Measurements from ENCODE around the gene ORC5. TPM values are rescaled to one million over a fixed set of nuclear protein-coding genes. Genes with fewer than 3 reads are reported as not detected.

ORC5 gene
- total RNA-seq, 3 donors from 2014 or later (not counting 1 experiment from before 2014, with no cell fraction given), result 7.3 to 13.6 (median 11.8) TPM

DNA sequence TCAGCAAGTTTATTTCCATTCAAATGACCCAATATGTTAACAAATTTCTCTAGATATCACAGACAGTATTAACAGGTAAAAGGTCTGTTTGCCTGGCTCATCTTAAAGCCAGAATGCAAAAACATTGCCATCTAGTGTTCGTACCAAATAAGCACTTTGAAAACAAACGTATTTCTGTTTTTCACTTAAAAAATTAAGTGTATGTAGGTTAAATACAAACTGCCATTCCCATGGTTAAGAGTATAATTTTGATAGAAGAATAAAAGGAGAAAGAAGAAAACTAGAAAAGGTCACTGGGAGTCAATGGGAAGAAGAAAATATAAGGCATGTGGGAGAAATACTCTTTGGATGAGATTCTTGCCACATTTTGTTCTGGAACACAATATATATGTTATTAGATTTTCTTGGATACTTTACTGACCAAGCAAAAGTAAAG lies 51.0 kb downstream of the ORC5 start:
- H3K4me3 ChIP-seq (ENCODE audit: low read length), result no peak overlapping the region
- H3K4me3 Mint-ChIP-seq, result no peak overlapping the region
- no peaks in the 10 kb centered on the region for H3K27me3 Mint-ChIP-seq (ENCODE audit: low read depth in 2 of 2)
- H3K9me3 Mint-ChIP-seq, result no peaks in the 10 kb centered on the region
- TF ChIP-seq CTCF (IDR thresholded peaks at IDR 0.05), result peak; percentile 14
- no peaks in the 10 kb centered on the region for H3K4me1 Mint-ChIP-seq
- H3K36me3 Mint-ChIP-seq, result no peaks in the 10 kb centered on the region
- WGBS (ENCODE audit: insufficient coverage), result no CpG with 5 or more reads among the region's 2 CpGs
- intact Hi-C loops (cut with micrococcal nuclease), result loop anchor here (5.0 to 10.0 kb wide), 2 partner anchors 582 to 860 kb away; partner anchors contain the start of gene PMPCB
- DNase-seq, result peak in 1 of 2 donors; percentile 15
- H3K9me3 ChIP-seq (ENCODE audit: control insufficient read depth, insufficient read depth, low read length), result no peaks in the 10 kb centered on the region
- H3K4me1 ChIP-seq (ENCODE audit: control insufficient read depth, insufficient read depth, low read length), result no peaks in the 10 kb centered on the region
- peaks cover 4% of the 10 kb centered on the region for H3K36me3 ChIP-seq (ENCODE audit: control insufficient read depth, insufficient read depth, low read length)
- no peak for ATAC-seq
- no peak overlapping the region for H3K27ac Mint-ChIP-seq
- H3K27me3 ChIP-seq (ENCODE audit: control insufficient read depth, insufficient read depth, low read length), result no peaks in the 10 kb centered on the region
- H3K27ac ChIP-seq (ENCODE audit: low read length), result no peak overlapping the region

DNA sequence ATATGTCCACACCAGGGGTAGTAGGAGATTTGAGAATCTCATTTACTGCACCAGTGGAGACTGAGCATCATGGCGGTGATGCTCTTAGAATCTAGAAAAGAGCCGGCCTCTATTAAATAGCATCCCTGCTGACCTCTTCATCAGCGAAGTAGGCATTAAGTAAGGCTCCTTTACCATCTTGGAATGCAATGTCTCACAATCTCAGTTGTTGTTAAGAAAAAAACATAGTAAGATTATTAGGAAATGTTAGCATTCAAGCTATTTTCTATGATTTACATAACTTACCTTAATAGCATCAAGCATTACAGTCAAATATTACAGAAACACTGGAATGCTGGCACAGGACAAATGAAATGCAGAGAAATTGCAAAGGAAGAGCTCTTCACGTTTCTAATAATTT lies 54.5 kb downstream of the ORC5 start:
- no peak overlapping the region for H3K27ac ChIP-seq (ENCODE audit: low read length)
- H3K4me1 Mint-ChIP-seq, result no peaks in the 10 kb centered on the region
- no peaks in the 10 kb centered on the region for H3K27me3 ChIP-seq (ENCODE audit: control insufficient read depth, insufficient read depth, low read length)
- intact Hi-C loops (cut with micrococcal nuclease), result loop anchor here (10.0 kb wide), 1 partner anchor 578 kb away; no protein-coding TSS in a partner anchor
- H3K4me3 Mint-ChIP-seq, result no peak overlapping the region
- no peak for TF ChIP-seq CTCF (IDR thresholded peaks at IDR 0.05)
- no peak overlapping the region for H3K4me3 ChIP-seq (ENCODE audit: low read length)
- 75% methylated on average over 3 of the region's 4 CpGs for WGBS (ENCODE audit: insufficient coverage)
- DNase-seq (no peak), ATAC-seq (no peak)
- no peaks in the 10 kb centered on the region for H3K9me3 Mint-ChIP-seq
- H3K36me3 Mint-ChIP-seq, result no peaks in the 10 kb centered on the region
- peaks cover 7% of the 10 kb centered on the region for H3K36me3 ChIP-seq (ENCODE audit: control insufficient read depth, insufficient read depth, low read length)
- no peaks in the 10 kb centered on the region for H3K4me1 ChIP-seq (ENCODE audit: control insufficient read depth, insufficient read depth, low read length)
- no peaks in the 10 kb centered on the region for H3K9me3 ChIP-seq (ENCODE audit: control insufficient read depth, insufficient read depth, low read length)
- no peak overlapping the region for H3K27ac Mint-ChIP-seq
- H3K27me3 Mint-ChIP-seq (ENCODE audit: low read depth in 2 of 2), result no peaks in the 10 kb centered on the region

DNA sequence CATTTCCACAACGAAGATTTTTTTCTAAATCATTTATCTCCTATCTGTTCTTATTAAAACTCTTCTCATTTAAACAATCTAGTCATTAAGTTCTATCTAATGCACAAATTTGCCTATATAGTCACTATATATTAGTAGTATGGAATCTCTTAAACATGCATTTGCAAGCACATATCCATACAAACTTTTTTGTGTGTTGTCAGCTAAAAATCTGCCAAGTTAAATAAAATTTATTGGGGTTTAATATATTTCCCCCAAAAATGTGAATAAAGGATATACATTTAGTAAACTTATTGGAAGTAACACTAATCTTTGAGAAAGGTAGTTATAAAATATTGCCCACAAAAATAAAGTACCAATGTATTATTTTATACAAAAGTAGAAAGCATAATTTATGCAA lies 55.3 kb downstream of the ORC5 start:
- Histone ChIP-seq H3K9me3 (ENCODE audit: control insufficient read depth, insufficient read depth, low read length) (no peaks in the 10 kb centered on the region), H3K27me3 (ENCODE audit: control insufficient read depth, insufficient read depth, low read length) (no peaks in the 10 kb centered on the region), H3K36me3 (ENCODE audit: control insufficient read depth, insufficient read depth, low read length) (peaks cover 7% of the 10 kb centered on the region), H3K4me3 (ENCODE audit: low read length) (no peak overlapping the region), H3K27ac (ENCODE audit: low read length) (no peak overlapping the region), H3K4me1 (ENCODE audit: control insufficient read depth, insufficient read depth, low read length) (no peaks in the 10 kb centered on the region)
- Mint-ChIP-seq H3K4me1 (no peaks in the 10 kb centered on the region), H3K9me3 (no peaks in the 10 kb centered on the region), H3K27me3 (ENCODE audit: low read depth in 2 of 2) (no peaks in the 10 kb centered on the region), H3K4me3 (no peak overlapping the region), H3K36me3 (no peaks in the 10 kb centered on the region), H3K27ac (no peak overlapping the region)
- DNase-seq (no peak), ATAC-seq (no peak)
- intact Hi-C loops (cut with micrococcal nuclease), result loop anchor here (10.0 kb wide), 1 partner anchor 578 kb away; no protein-coding TSS in a partner anchor
- no peak for TF ChIP-seq CTCF (IDR thresholded peaks at IDR 0.05)
- WGBS (ENCODE audit: insufficient coverage), result 89% methylated on average over 1 of the region's 1 CpG

GRCh38 chr7:104150470-104150869 lies 57.3 kb downstream of the ORC5 start:
- Histone ChIP-seq H3K27ac (ENCODE audit: low read length) (no peak overlapping the region), H3K36me3 (ENCODE audit: control insufficient read depth, insufficient read depth, low read length) (peaks cover 7% of the 10 kb centered on the region), H3K9me3 (ENCODE audit: control insufficient read depth, insufficient read depth, low read length) (no peaks in the 10 kb centered on the region), H3K4me1 (ENCODE audit: control insufficient read depth, insufficient read depth, low read length) (no peaks in the 10 kb centered on the region), H3K4me3 (ENCODE audit: low read length) (no peak overlapping the region), H3K27me3 (ENCODE audit: control insufficient read depth, insufficient read depth, low read length) (no peaks in the 10 kb centered on the region)
- Mint-ChIP-seq H3K27ac (no peak overlapping the region), H3K4me3 (no peak overlapping the region), H3K4me1 (peaks cover 7 to 14% of the 10 kb centered on the region in 2 donors), H3K27me3 (ENCODE audit: low read depth in 2 of 2) (no peaks in the 10 kb centered on the region), H3K9me3 (no peaks in the 10 kb centered on the region), H3K36me3 (no peaks in the 10 kb centered on the region)
- no peak for ATAC-seq
- intact Hi-C loops (cut with micrococcal nuclease), result loop anchor here (10.0 kb wide), 1 partner anchor 576 kb away; no protein-coding TSS in a partner anchor
- DNase-seq, result no peak
- TF ChIP-seq CTCF (IDR thresholded peaks at IDR 0.05), result no peak
- WGBS (ENCODE audit: insufficient coverage), result 100% methylated on average over 1 of the region's 1 CpG

Data from natural killer cell (primary cell).